ENCODE results near the gene OR6P1. TPM values are rescaled to one million over a fixed set of nuclear protein-coding genes. Genes with fewer than 3 reads are reported as not detected.

Gene OR6P1
- total RNA-seq, 2 experiments from 2014 or later, result not detected

GRCh38 chr1:158559696-158560095 is 10.7 kb downstream of the OR6P1 start:
- CTCF ChIA-PET, result no interaction called here
- Mint-ChIP-seq H3K4me3 (no peak overlapping the region), H3K9me3 (ENCODE audit: insufficient read depth) (no peaks in the 10 kb centered on the region), H3K36me3 (ENCODE audit: low read depth) (no peaks in the 10 kb centered on the region), H3K27ac (no peak overlapping the region), H3K27me3 (ENCODE audit: low read depth) (no peaks in the 10 kb centered on the region), H3K4me1 (ENCODE audit: low read depth) (no peaks in the 10 kb centered on the region)
- POLR2A ChIA-PET, result no interaction called here
- DNase-seq (no peak), ATAC-seq (no peak)

- ChIA-PET POLR2A (no interaction called here), CTCF (no interaction called here)
- H3K9me3 Mint-ChIP-seq (ENCODE audit: insufficient read depth), result no peaks in the 10 kb centered on the region
- ATAC-seq (no peak), DNase-seq (no peak)
- no peaks in the 10 kb centered on the region for H3K36me3 Mint-ChIP-seq (ENCODE audit: low read depth)
- no peaks in the 10 kb centered on the region for H3K4me1 Mint-ChIP-seq (ENCODE audit: low read depth)
- no peak within 1 kb of the TSS for H3K27ac Mint-ChIP-seq
- H3K4me3 Mint-ChIP-seq, result no peak within 1 kb of the TSS
- H3K27me3 Mint-ChIP-seq (ENCODE audit: low read depth), result peaks cover 5% of the 10 kb centered on the region
These were observed 16.0 kb downstream of the OR6P1 start, which contains the start of gene OR6Y1 for GRCh38 chr1:158554352-158554751. Gene OR6Y1 (minus strand): TSS chr1:158554405. CDS start chr1:158548105, 6,300 bp downstream.

DNA sequence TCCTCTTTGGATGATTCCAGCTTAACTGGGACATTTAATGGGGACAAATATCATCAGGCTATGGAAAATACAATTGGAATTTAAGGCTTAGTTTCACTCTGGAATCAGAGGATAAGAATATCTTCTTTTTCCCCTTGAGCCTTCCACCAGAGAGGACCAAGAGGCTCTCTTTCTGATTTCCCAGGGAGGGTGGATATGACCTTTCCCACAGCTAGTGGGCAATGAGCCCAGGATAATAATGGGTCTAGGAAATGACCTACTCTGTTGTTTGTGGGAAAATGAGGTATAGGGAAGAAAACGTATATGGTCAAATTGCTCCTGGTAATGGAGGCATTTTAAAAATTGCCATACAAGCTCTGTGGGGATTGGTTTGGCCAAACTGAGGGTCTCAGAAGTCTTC is 18.1 kb downstream of the OR6P1 start:
- Mint-ChIP-seq H3K27ac (no peak overlapping the region), H3K27me3 (ENCODE audit: low read depth) (peaks cover 7% of the 10 kb centered on the region), H3K4me3 (no peak overlapping the region), H3K36me3 (ENCODE audit: low read depth) (no peaks in the 10 kb centered on the region), H3K4me1 (ENCODE audit: low read depth) (no peaks in the 10 kb centered on the region), H3K9me3 (ENCODE audit: insufficient read depth) (no peaks in the 10 kb centered on the region)
- CTCF ChIA-PET, result no interaction called here
- ATAC-seq (no peak), DNase-seq (no peak)
- POLR2A ChIA-PET, result no interaction called here

DNA sequence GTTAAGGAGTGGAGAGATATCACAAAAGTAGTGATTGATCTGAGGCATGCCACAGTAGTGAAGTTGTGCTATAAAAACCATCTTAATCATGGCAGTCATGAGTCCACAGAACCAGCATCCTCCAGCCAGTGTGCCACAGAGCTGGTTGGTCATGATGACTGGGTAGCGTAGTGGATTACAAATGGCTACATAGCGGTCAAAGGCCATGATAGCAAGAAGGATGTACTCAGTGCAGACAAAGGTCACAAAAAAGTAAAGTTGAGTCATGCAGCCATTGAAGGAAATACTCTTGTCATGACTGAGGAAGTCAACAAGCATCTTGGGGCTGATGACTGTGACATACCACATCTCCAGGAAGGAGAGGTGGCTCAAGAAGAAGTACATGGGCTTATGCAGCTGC is 22.8 kb downstream of the OR6P1 start:
- CTCF ChIA-PET, result no interaction called here
- ATAC-seq, result no peak
- POLR2A ChIA-PET, result no interaction called here
- H3K9me3 Mint-ChIP-seq (ENCODE audit: insufficient read depth), result no peaks in the 10 kb centered on the region
- no peak overlapping the region for H3K27ac Mint-ChIP-seq
- H3K4me3 Mint-ChIP-seq, result no peak overlapping the region
- H3K36me3 Mint-ChIP-seq (ENCODE audit: low read depth), result no peaks in the 10 kb centered on the region
- DNase-seq, result no peak
- no peaks in the 10 kb centered on the region for H3K4me1 Mint-ChIP-seq (ENCODE audit: low read depth)
- H3K27me3 Mint-ChIP-seq (ENCODE audit: low read depth), result peaks cover 5% of the 10 kb centered on the region

DNA sequence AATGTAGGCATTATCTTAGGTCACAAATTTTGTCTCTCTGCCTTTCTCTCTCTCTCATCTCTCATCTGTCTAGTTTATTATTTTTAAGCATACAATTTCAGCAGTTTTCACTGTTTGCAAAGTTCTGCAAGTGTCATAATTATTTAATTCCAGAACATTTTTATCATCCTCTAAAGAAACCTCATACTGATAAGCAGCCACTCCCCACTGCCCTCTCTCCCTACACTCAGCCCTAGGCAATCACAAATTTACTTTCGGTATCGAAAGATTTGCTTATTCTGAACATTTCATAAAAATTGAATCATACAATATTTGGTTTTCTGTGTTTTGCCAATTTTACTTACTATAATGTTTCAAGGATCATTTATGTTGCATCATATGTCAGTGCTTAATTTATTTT is 32.8 kb downstream of the OR6P1 start:
- H3K36me3 Mint-ChIP-seq (ENCODE audit: low read depth), result no peaks in the 10 kb centered on the region
- ATAC-seq (no peak), DNase-seq (no peak)
- H3K27me3 Mint-ChIP-seq (ENCODE audit: low read depth), result peaks cover 9% of the 10 kb centered on the region
- H3K4me1 Mint-ChIP-seq (ENCODE audit: low read depth), result no peaks in the 10 kb centered on the region
- POLR2A ChIA-PET, result no interaction called here
- no peak overlapping the region for H3K4me3 Mint-ChIP-seq
- no peak overlapping the region for H3K27ac Mint-ChIP-seq
- H3K9me3 Mint-ChIP-seq (ENCODE audit: insufficient read depth), result no peaks in the 10 kb centered on the region
- CTCF ChIA-PET, result no interaction called here

DNA sequence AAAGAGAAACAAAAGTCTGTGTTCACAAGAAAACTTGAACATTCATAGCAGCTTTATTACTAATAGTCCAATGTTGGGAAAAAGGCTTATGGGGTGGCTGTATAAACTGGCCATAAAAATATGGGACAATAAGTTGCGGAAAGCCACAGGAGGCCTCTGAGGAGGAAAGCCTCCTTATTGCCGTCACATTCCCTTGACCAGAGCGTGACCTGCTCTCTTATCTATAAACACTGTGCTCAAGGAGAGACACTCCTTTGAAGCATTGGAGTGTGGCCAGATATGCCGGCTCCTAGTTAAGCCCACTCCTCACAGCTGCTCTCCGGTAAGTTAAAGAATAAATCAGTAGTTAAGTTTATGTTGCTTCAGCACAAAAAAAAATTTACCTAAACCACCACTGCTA is 35.9 kb downstream of the OR6P1 start:
- Mint-ChIP-seq H3K4me3 (no peak overlapping the region), H3K27me3 (ENCODE audit: low read depth) (peaks cover 12% of the 10 kb centered on the region), H3K36me3 (ENCODE audit: low read depth) (no peaks in the 10 kb centered on the region), H3K4me1 (ENCODE audit: low read depth) (no peaks in the 10 kb centered on the region), H3K9me3 (ENCODE audit: insufficient read depth) (no peaks in the 10 kb centered on the region), H3K27ac (no peak overlapping the region)
- ChIA-PET POLR2A (no interaction called here), CTCF (no interaction called here)
- DNase-seq (no peak), ATAC-seq (no peak)

DNA sequence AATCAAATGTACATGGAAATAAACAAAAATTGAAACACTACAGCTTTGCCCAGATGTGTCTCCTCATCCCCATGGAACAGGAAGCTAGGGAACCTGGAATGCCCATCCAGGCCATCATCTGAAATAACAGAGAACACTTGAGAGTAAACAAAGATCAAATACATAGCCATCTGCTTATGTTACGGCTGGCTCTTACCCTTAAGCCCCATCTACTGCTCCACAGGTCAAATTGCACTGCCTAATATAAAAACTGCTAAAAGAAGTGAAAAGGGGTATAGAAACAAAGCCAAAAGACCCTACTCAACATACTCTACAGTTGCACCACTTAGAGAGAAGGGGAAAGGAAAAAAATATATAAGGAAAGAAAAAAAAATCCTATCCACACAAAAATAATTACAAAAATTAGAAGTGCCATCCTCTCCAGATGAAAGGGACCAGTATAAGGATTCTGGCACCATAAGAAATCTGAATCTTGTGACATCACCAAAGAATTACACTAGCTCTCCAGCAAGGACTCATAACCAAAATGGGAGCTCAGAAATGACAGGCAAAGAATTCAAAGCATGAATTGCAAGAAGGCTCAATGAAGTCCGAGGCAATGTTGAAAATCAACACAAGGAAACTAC is 43.1 kb downstream of the OR6P1 start:
- peaks cover 18% of the 10 kb centered on the region for H3K27me3 Mint-ChIP-seq (ENCODE audit: low read depth)
- DNase-seq (no peak), ATAC-seq (no peak)
- no peak overlapping the region for H3K4me3 Mint-ChIP-seq
- ChIA-PET CTCF (interaction anchor here (0.7 to 2.7 kb wide), 4 partner anchors 279 to 821 kb away, joined by 3 to 16 read pairs (median 3); no protein-coding TSS in a partner anchor), POLR2A (interaction anchor here (0.7 kb wide), 1 partner anchor 104 kb away, joined by 3 read pairs; no protein-coding TSS in a partner anchor)
- no peaks in the 10 kb centered on the region for H3K9me3 Mint-ChIP-seq (ENCODE audit: insufficient read depth)
- no peak overlapping the region for H3K27ac Mint-ChIP-seq
- no peaks in the 10 kb centered on the region for H3K4me1 Mint-ChIP-seq (ENCODE audit: low read depth)
- no peaks in the 10 kb centered on the region for H3K36me3 Mint-ChIP-seq (ENCODE audit: low read depth)

DNA sequence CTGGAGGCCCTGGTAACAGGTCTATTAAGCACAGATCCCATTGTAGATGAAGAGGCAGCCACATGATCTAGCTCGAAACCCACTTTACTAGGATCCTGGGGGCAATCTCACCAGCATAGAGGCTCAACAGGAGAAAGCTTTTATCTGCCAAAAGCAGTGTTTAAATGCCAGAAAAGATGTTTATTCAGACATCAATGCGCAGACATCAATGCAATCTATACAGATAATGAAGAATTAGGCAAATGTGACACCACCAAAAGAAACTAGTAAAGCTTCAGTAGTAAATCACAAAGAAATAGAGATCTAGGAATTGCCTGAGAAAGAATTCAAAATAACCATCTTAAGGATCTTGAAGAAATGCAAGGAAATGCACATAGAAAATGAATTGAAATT is 48.7 kb downstream of the OR6P1 start:
- no peaks in the 10 kb centered on the region for H3K36me3 Mint-ChIP-seq (ENCODE audit: low read depth)
- no peak for DNase-seq
- no peaks in the 10 kb centered on the region for H3K4me1 Mint-ChIP-seq (ENCODE audit: low read depth)
- POLR2A ChIA-PET, result no interaction called here
- H3K27me3 Mint-ChIP-seq (ENCODE audit: low read depth), result peaks cover 5% of the 10 kb centered on the region
- H3K27ac Mint-ChIP-seq, result no peak overlapping the region
- no peaks in the 10 kb centered on the region for H3K9me3 Mint-ChIP-seq (ENCODE audit: insufficient read depth)
- no peak overlapping the region for H3K4me3 Mint-ChIP-seq
- CTCF ChIA-PET, result no interaction called here
- no peak for ATAC-seq

DNA sequence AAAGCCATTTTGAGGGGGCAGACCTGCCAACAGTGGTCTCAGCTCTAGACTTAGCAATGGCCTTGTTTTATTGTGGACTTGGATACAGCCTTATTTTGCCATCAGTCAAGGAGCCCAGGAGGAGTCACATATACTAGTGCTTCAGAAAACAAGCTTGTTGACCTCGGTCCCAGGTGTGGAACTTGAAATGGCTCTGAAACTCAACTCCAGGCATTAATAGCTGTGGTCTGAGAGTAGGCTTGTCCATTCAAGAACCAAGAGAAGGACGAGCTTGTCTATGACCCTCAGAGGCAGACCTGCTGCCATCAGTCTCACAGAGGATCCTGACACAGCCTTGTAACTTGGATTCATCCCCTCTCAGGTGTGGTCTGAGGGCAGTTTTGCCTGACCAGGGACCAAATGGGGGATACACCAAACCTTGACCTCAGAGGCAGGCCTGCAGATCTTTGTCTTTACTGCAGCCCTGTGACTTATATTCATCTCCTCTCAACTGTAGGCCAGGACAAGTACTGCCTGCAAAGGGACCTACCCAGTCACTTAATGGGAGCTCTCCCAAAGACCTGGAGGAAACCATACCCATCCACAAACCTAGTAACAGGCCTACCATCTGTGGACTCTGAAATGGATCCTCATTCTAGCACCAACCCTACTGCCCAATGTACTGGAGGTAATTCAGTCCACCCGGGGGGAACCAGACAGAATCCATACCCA is 49.3 kb downstream of the OR6P1 start:
- ChIA-PET CTCF (interaction anchor here (0.8 kb wide), 1 partner anchor 14 kb away, joined by 3 read pairs; no protein-coding TSS in a partner anchor), POLR2A (interaction anchor here (0.6 kb wide), 1 partner anchor 590 kb away, joined by 3 read pairs; no protein-coding TSS in a partner anchor)
- Mint-ChIP-seq H3K36me3 (ENCODE audit: low read depth) (no peaks in the 10 kb centered on the region), H3K9me3 (ENCODE audit: insufficient read depth) (no peaks in the 10 kb centered on the region), H3K4me1 (ENCODE audit: low read depth) (no peaks in the 10 kb centered on the region), H3K27me3 (ENCODE audit: low read depth) (peaks cover 5% of the 10 kb centered on the region), H3K4me3 (no peak overlapping the region), H3K27ac (no peak overlapping the region)
- no peak for ATAC-seq
- no peak for DNase-seq

GRCh38 chr1:158520021-158520420 is 50.4 kb downstream of the OR6P1 start:
- CTCF ChIA-PET, result no interaction called here
- Mint-ChIP-seq H3K4me1 (ENCODE audit: low read depth) (no peaks in the 10 kb centered on the region), H3K9me3 (ENCODE audit: insufficient read depth) (no peaks in the 10 kb centered on the region), H3K27me3 (ENCODE audit: low read depth) (peaks cover 2% of the 10 kb centered on the region), H3K4me3 (no peak overlapping the region), H3K36me3 (ENCODE audit: low read depth) (no peaks in the 10 kb centered on the region), H3K27ac (no peak overlapping the region)
- DNase-seq (no peak), ATAC-seq (no peak)
- POLR2A ChIA-PET, result no interaction called here

DNA sequence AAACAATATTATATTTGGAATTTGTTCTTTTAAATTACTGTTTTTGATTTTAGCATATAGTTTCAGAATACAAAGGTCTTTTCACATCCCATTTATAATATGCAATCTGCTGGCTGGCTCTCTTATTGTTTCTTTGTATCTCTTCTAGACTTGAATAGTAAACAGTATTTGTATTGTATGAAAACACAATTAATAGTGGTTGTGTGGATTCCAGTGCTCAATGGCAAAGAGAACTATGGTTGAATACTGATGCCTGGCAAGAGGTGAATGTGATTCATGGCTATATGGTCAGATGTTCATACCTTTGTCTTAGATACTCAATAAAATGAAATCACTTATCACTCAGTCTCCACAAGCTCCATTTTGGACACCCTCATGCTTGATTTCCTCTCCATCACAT is 53.4 kb downstream of the OR6P1 start:
- Mint-ChIP-seq H3K36me3 (ENCODE audit: low read depth) (no peaks in the 10 kb centered on the region), H3K4me1 (ENCODE audit: low read depth) (no peaks in the 10 kb centered on the region), H3K27me3 (ENCODE audit: low read depth) (peaks cover 5% of the 10 kb centered on the region), H3K27ac (no peak overlapping the region), H3K4me3 (no peak overlapping the region), H3K9me3 (ENCODE audit: insufficient read depth) (no peaks in the 10 kb centered on the region)
- ChIA-PET POLR2A (no interaction called here), CTCF (no interaction called here)
- DNase-seq (no peak), ATAC-seq (no peak)

Data from activated CD8-positive, alpha-beta T cell treated with anti-CD3 and anti-CD28 coated beads, Interleukin-2, amount 10 ng/mL, durations not matched to agents 7 days and 5 days (primary cell).